SK-N-MC (cell line): ENCODE results near the gene PLXNA2.

Experiments
- EZH2 ChIP-seq: fragments of 200-600 bp; sonication (generic); IDR thresholded peaks from one replicate; pipeline ENCODE4 v1.6.1; 2017; ENCODE audit warnings: antibody characterized with exemption
- POLR2AphosphoS5 ChIP-seq: IDR thresholded peaks from 2 replicates; pipeline ENCODE4 v1.6.1; 2012; ENCODE audit warnings: mild to moderate bottlenecking, low read depth, low read length, borderline replicate concordance

DNA sequence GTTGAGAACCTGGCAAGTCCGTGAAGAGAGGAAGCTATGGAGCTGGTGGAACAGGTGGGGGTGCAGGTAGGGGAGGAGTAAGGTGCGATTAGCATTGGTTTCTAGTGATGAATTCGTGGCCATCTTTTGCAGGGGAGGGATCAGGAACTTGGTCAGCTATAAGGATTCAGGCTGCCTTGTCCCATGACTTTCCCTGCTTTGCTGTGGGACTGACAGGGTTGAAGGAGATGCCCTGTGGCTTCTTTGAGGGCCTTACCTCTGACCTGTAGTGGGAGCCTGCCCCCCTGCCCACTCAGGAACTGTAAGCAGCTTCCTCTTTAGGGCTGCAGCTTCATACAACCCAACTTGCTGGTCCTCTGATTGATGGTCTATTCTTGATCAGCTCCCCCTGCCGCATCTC is 248.6 kb downstream of the PLXNA2 start:
- TF ChIP-seq EZH2: no peak
- no peak for TF ChIP-seq POLR2AphosphoS5
